GM18520 (cell line): ENCODE results near the gene RMND1.
"Not testable (repeated sequence)": the region's sequence is repeated elsewhere in the genome, so short reads cannot be mapped to it uniquely, and the experiment has no call there.

ENCODE experiments used
- ATAC-seq: cut with Tn5 transposase; IDR thresholded peaks from one replicate; pipeline ENCODE4 v1.9.1; 2021; ENCODE audit not compliant: unreplicated experiment

Gene RMND1

DNA sequence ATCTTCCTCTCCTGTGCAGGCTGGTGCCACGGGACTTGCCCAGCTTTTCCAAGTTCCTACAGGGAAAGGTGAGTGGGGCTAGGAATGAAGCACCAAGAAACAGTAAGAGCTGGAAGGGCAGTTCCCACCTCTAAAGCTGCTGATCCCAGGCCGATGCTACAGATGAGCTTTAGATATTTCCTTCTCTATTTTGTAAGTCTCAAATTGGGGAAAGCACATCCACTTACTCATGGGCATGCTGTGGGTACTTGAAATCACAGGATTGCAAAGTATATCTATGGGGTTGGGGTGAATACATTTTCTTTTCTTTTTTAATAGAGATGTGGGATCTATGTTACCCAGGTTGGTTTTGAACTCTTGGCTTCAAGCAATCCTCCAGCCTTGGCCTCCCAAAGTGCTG, 63.7 kb downstream of the RMND1 start:
- no peak for ATAC-seq

DNA sequence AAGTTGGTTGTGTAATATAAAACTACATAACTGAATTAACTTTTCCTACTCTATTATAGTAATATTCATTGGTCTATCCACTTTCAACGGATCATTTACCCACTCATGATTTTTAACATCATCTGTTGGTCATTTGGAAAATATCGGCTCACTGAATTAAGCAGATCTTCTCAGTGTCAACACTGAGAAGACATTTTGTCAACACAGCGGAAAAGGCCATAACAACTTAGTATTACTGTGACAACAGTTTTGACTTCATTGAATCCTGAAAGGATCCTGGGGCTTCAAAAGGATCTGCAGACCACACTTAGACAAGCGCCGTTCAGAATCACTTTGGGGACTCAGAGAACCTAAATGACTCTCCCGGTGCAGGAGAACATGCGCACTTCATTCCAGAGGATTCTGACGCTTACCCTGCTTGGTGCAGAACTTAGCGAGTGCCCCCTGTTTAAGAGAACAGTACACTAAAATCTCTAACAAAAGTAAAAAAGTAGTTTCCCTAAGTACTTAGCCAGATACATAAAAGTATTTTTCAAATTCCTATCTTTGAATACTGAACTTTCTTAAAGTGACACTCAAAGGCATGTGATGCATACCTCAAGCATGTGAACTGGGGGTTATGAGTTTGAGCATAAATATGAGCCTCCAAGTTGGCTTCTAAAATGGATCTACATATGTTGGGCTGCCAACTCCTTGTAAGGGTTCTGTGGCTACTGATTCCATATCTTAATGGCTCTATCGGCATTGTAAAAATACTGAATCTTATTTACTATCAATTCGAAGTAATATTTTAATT, 64.6 kb downstream of the RMND1 start:
- no peak for ATAC-seq

DNA sequence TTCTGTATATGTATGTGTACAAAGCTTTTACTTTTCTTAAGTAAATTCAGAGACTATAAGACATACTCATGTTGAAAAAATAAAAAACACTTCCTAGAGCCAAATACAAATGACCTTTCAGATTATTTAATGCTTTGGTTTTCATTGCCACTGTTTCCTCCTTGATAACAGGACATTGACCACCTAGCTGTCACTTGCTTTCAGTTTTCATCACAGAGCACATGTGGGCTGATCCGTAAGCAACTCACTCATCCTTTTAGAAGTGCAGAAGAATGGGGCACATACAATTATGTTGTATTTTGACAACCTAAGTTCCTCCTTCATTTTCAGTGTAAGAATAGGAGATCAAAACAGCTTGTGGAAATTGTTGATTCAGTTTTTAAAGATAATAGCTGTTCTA, 66.7 kb downstream of the RMND1 start:
- ATAC-seq = no peak

DNA sequence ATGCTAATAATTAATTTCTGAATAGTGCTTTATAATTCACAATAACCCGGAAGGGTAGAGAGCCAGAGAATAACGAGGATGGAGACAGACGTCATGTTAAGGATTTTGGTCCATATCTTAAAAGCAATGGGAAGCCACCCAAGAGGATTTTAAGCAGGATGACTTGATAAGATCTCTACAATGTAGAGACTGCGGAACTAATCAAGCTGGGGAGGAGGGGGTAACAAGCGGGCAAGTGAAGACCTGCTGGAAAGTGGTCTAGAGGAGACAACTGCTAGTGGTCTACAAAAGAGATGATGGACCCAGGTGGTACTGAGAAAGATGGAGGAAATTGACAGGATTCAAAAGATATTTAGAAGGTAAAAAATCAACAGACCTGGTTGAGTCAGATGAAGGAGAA, 67.8 kb downstream of the RMND1 start:
- no peak for ATAC-seq

DNA sequence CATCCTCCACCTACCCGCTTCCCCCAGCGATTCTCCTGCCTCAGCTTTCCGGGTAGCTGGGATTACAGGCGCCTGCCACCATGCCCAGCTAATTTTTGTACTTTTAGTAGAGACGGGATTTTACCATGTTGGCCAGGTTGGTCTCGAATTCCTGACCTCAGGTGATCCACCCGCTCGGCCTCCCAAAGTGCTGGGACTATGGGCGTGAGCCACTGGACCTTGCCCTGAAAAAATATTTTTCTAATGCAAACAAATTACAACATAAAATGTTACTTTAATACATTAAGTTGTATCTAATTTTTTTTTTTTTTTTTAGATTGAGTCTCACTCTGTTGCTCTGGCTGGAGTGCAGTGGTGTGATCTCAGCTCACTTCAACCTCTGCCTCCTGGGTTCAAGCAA, 69.3 kb downstream of the RMND1 start:
- not testable (repeated sequence) for ATAC-seq

DNA sequence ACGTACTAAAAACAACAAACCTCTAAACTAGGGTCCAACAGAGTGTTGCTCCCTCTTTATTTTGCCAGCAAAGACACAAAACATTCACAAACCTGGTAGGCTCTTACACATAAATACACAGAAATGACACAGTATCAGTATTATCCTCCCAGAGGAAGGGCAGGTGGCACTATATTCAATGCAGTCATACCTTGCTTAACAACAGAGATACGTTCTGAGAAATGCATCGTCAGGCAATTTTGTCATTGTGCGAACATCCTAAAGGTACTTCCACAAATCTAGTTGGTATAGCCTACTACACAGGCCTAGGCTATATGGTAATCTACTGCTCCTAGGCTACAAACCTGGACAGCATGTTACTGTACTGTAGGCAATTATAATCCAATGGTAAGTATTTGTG, 70.2 kb downstream of the RMND1 start:
- no peak for ATAC-seq

DNA sequence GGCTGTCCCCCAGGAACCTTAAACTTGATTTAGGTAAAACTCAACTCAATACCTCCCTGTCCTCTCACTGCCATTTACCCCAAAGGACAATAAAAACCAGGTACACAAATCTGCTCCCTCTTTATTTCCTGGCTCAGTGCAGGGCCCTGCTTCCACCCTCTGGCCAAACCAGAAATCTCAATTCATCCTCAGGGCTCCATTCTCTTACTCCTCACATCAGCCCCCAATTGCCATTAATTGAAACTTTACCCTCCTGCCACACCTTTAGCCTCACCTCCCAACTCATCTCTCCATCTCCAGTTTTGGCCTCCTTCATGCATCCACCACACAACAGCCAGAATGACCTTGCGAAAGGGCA, 71.1 kb downstream of the RMND1 start:
- no peak for ATAC-seq

DNA sequence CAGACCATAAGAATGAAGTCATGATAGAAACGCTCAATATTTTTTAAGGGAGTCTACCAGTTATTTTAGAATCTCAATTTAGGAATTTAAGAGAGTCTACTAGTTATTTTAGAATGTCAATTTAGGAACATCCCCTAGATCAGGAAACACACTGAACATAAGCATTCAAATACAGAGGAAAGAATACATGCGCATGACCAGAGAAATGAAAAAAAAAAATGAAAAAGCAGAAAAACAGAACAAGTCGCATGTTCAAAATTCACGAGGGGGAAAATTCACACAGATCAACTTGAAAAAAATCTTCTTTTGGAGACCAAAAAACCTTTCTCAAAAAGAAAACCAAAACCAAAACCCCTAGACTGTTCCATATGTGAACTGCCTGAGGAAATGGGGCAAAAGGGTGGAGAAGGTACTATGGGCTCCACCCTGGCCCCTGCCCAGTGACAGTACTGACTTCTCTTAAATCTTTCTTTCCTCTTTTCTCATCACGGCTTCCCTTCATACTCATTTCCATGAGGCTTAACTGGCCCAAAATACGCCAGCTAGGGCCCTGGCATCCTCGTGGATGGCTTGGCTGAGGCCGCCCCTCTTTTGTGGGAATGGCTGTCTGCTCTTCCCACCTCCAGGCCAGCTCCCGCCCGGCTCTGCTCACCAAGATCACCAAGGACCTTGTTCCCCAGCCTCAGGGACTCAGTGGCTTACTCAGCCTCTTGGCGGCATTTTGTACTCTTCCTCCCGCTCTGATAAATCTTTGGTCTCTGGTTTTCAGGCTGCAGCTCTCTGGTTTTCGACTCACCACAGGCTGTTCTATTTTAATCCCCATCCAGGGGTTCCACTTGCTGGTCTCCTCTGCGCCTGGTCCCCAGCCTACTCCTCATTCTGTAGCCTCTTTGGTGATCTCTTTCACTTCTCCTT, 71.7 kb downstream of the RMND1 start:
- peak; percentile 52 for ATAC-seq

DNA sequence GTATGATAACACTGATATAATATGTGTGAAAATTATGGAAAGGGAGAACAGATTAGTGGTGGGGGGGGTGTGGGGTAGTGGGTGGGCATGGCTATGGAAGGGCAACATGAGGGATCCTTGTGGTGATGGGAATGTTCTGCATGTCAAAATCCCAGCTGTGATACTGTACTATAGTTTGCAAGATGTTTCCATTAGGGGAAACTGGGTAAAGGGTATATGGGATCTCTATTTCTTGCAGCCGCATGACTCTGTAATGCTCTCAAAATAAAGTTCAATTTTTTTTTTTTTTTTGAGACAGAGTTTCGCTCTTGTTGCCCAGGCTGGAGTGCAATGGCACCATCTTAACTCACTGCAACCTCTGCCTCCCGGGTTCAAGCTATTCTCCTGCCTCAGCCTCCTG, 74.8 kb downstream of the RMND1 start:
- no peak for ATAC-seq

DNA sequence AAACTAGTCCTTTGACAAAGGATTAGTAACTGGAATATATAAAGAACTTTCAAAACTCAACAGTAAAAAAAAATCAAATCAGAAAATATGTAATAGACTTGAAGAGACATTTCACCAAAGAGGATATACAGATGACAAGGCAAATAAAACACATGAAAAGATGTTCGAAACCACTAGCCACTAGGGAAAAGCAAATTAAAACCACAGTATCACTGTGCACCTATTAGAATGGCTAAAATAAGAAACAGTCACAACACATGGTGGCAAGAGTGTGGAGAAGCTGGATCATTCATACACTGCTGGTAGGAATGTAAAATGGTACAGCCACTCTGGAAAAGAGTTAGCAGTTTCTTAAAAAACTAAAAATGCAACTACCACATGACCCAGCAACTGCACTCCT, 75.5 kb downstream of the RMND1 start:
- ATAC-seq = no peak

DNA sequence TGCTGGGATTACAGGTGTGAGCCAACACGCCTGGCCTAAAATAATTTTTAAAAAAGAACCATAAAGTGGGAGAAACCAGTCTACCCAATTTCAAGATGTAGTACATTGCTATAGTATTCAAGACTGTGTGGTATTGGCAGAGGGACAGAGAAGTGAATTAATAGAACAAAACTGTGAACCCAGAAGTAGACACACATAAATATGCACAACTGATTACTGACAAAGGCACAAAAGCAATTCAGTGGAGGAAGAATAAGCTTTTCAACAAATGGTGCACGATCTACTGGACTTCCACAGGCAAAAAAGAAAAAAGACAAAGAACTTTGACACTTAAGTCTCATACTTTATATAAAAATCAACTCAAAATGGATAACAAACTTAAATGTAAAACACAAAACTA, 76.1 kb downstream of the RMND1 start:
- ATAC-seq = no peak

DNA sequence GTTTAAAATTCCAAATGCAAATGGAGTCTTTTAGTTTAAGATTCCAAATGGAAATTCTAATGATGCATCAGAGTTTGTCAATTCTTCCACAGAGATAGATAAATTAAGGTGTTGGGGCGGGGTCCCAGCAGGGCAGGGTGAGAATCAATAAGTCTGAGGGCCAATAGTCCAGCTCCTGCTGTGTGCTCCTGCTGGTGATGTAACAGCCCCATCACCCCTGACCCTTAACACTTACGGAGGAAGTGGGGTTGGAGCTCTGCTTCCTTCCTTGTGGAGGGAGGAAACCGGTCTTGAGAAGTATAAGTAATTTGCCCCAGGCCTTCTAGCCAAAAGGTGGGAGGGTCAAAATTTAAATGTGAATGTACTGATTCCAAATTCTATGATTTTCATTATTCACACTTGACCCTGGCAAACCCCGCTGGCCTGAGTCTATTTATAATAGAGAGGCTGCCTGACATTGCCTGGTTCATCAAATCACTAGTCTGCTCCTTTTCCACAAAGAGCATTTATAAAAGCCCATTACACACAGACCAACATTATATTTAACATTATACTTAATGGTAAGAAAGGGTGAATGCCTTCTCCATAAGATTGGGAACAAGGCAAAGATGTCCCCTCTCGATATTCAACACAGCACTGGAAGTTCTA, 77.8 kb downstream of the RMND1 start:
- ATAC-seq = no peak

DNA sequence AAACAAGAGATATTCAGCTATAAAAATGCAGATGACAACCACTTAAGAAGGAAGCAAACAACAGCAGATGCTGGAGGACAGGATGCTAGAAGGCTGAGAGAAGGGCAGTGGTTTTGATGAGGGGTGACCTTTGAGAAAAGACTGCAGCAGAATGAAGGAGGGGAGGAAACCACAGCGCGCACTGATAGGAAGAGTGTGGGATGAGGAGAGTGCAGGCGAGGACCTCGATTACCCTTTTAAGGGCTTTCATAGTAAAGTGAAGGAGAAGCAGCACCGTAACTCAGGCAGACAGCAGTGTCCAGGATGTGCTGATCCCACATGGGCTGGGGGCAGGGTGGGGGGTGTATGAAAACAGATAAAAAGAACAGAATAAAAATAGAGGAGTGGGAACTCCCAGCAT, 79.8 kb downstream of the RMND1 start:
- ATAC-seq = no peak

DNA sequence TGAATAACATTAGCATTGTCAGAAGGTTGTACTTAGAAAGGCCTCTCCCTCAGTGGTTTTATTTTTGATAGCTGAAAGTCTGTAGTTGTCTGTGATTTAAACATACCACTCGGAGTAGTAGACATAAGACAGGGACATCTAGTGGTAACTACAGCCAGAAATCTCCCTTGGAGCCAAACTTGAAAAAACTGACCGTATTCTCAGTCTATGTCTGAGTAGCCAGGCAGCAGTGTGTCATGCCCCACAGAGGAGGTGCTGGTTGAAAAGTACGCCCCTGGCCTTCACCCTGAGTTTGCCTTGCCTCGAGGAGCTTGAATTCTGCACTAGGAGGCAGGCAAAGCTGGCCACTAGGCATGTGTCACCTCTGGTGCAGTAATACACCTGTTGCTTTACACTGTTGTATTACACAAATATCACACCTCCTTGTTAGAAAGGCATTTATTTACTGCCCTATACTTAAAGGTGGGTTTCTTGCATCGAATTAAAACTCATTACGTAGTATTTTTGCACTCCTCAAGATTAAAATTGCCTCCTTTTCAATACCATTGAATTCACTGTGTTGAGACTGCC, 81.3 kb downstream of the RMND1 start:
- ATAC-seq = no peak

DNA sequence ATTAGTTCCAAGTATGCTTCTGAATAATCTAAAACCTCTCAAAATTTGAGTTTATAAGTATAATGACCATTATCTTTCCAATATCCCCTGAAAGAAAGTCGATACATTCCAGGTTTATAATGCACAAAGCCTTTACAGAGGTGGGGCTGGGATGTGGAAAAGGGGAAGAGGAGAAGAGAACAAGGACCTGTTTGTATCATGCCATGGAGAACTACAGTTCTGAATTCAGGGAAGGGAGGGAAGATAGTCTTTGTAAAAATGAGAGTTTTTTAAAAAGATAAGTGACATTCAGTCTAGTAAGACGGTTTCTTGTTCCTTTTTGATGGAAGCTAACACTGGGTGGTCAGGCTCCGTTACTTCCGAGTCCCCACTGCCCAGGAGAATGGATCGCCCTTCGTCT, 86.7 kb downstream of the RMND1 start:
- no peak for ATAC-seq

DNA sequence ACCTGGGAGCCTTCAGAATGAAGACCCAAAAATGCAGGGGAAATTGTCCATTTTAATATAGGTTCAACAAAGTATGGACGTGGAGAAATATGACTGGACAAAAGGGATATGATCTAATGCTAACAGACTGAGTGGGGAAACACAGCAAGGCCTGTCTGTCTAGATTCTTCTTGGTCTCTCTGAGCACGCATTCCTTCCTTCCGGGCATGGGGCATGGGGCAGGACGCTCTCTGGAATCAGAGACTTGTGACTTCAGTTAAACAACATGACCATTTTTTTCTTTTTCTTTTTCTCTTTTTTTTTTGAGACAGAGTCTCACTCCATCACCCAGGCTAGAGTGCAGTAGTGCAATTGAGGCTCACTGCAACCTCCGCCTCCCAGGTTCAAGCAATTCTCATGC, 92.4 kb downstream of the RMND1 start:
- ATAC-seq = no peak

DNA sequence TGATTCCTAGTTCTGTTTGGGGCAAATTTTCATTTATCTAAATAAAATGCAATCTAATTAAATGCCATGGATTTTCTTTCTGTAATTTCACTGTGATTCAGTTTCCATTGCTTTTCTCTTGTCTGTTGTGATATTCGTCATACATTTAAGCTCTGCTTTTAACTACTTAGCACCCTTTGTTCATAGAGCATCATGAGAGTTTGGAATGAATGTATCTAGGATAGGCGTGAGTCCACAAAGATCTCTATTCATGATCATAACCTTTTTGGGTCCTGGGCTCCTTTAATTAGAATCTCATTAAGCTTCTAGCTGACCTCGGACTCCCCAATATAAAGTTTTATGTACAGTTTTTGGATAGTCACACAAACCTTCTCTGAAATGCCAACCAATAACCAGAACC, 93.5 kb downstream of the RMND1 start:
- ATAC-seq = no peak

DNA sequence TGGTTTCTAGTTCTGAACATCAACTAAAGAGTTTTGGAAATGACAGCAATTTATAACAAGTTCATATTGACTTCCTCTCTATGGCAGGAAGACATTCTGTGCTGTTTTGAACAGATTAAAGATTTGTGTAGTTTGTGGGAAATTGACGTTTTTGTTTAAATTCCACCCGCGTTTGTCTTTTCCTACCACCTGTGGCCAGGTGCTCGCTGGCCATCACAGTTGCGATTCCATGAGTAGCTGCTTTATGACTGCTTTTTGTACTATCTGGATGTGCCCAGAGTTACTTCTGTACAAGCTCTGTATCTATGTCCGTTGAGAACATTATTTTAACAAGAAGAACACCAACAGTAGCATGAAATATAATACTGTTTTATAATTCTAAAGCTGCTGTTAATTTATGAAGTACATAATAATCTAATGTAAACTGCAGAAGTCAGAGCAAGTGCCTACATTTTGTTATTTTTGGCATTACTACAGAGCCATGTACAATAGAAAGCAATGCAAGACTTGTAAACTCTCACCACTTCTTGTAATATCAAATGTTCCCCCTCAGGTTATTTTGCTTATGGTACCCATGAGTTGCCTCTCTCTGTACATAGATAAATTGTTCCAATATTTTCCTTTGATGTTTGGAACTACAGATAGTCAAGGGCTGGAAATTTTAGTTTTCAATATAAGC, 94.0 kb downstream of the RMND1 start:
- no peak for ATAC-seq

DNA sequence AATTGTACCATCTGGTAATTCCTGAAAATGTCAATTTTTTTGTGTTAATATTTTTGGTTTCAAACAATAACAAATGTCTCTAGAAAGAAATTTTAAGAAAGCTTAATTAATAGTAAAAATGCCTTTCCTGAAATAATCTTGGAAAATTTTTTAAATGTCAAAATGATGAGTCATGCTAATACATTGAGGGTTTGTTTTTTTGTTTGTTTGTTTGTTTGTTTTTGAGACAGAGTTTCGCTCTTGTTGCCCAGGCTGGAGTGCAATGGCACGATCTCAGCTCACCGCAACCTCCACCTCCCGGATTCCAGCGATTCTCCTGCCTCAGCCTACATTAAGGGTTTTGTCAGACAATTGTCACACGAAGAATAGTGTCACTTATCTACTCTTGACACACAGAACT, 94.9 kb downstream of the RMND1 start:
- ATAC-seq = not testable (repeated sequence)
